HG03175 (cell line): ENCODE results near the gene ASB18.

ENCODE experiments used
- ATAC-seq: cut with Tn5 transposase; IDR thresholded peaks from one replicate; pipeline ENCODE4 v1.9.1; 2021; ENCODE audit warnings: mild to moderate bottlenecking, moderate library complexity; ENCODE audit not compliant: unreplicated experiment

Gene ASB18

GRCh38 chr2:236244256-236244655 is 19.9 kb downstream of the ASB18 start:
- ATAC-seq = no peak

- no peak for ATAC-seq
Measured at GRCh38 chr2:236242057-236242495, 22.1 kb downstream of the ASB18 start.

GRCh38 chr2:236241181-236242056 is 22.8 kb downstream of the ASB18 start:
- ATAC-seq = no peak

GRCh38 chr2:236240228-236240990 is 23.8 kb downstream of the ASB18 start:
- no peak for ATAC-seq

GRCh38 chr2:236239276-236240065 is 24.7 kb downstream of the ASB18 start:
- no peak for ATAC-seq

GRCh38 chr2:236238751-236239150 is 25.5 kb downstream of the ASB18 start:
- no peak for ATAC-seq

- ATAC-seq = no peak
Measured at GRCh38 chr2:236237468-236238190, 26.6 kb downstream of the ASB18 start.

GRCh38 chr2:236236559-236237452 is 27.4 kb downstream of the ASB18 start:
- no peak for ATAC-seq

GRCh38 chr2:236229186-236229585 is 35.0 kb downstream of the ASB18 start:
- ATAC-seq = no peak

GRCh38 chr2:236223675-236224074 is 40.5 kb downstream of the ASB18 start:
- no peak for ATAC-seq

- ATAC-seq = no peak
Measured at GRCh38 chr2:236221798-236222197, 42.4 kb downstream of the ASB18 start.

- ATAC-seq = no peak
Measured at GRCh38 chr2:236219411-236219810, 44.8 kb downstream of the ASB18 start.

- no peak for ATAC-seq
Measured at GRCh38 chr2:236217926-236218325, 46.3 kb downstream of the ASB18 start.

GRCh38 chr2:236216711-236217110 is 47.5 kb downstream of the ASB18 start:
- ATAC-seq = no peak

- no peak for ATAC-seq
Measured at GRCh38 chr2:236215761-236216333, 48.4 kb downstream of the ASB18 start.

GRCh38 chr2:236215196-236215595 is 49.0 kb downstream of the ASB18 start:
- ATAC-seq = no peak

- ATAC-seq = no peak
Measured at GRCh38 chr2:236214376-236214995, 49.7 kb downstream of the ASB18 start.

- ATAC-seq = no peak
Measured at GRCh38 chr2:236211296-236211695, 52.9 kb downstream of the ASB18 start.

GRCh38 chr2:236210536-236210935 is 53.7 kb downstream of the ASB18 start:
- no peak for ATAC-seq
